HUES6 (cell line): ENCODE results near the gene SLC16A4.

Experiments used
- H3K27ac ChIP-seq: 2 replicates; pipeline ENCODE4 v1.7.0; 2013; ENCODE audit warnings: low read depth, mild to moderate bottlenecking, low read length, inconsistent platforms
- H3K27me3 ChIP-seq: 2 replicates; pipeline ENCODE4 v1.6.1; 2013; ENCODE audit warnings: low read length; ENCODE audit not compliant: control insufficient read depth, insufficient read depth
- H3K36me3 ChIP-seq: 2 replicates; pipeline ENCODE4 v1.6.1; 2013; ENCODE audit warnings: low read length; ENCODE audit not compliant: control insufficient read depth, insufficient read depth
- H3K4me1 ChIP-seq: 2 replicates; pipeline ENCODE4 v1.6.1; 2013; ENCODE audit warnings: low read length; ENCODE audit not compliant: control insufficient read depth, insufficient read depth
- H3K4me3 ChIP-seq: 2 replicates; pipeline ENCODE4 v1.5.1; 2013; ENCODE audit warnings: low read depth, low read length
- H3K9ac ChIP-seq: one replicate; pipeline ENCODE4 v1.6.1; 2013; ENCODE audit warnings: mild to moderate bottlenecking, low read length
- H3K9me3 ChIP-seq: 2 replicates; pipeline ENCODE4 v1.6.1; 2013; ENCODE audit warnings: low read depth, low read length; ENCODE audit not compliant: control insufficient read depth, insufficient read depth

Gene SLC16A4

GRCh38 chr1:110341146-110341871, 49.5 kb downstream of the SLC16A4 start:
- H3K27ac ChIP-seq = no peak overlapping the region
- H3K27me3 ChIP-seq = no peaks in the 10 kb centered on the region
- H3K36me3 ChIP-seq = peaks cover 48% of the 10 kb centered on the region
- H3K4me1 ChIP-seq = peaks cover 37% of the 10 kb centered on the region
- no peaks in the 10 kb centered on the region for H3K9me3 ChIP-seq
- peak overlapping the region; percentile 23 for H3K9ac ChIP-seq
- H3K4me3 ChIP-seq = peak overlapping the region; percentile 95

- H3K36me3 ChIP-seq = peaks cover 43% of the 10 kb centered on the region
- H3K9me3 ChIP-seq = 0 out of 2 replicates have a peak, but pooled peaks cover 5% of the 10 kb centered on the region
- peak overlapping the region; percentile 95 for H3K4me3 ChIP-seq
- H3K9ac ChIP-seq = peak overlapping the region; percentile 99
- H3K27me3 ChIP-seq = no peaks in the 10 kb centered on the region
- H3K4me1 ChIP-seq = peaks cover 27% of the 10 kb centered on the region
- peak overlapping the region; percentile 94; the same call in 1 of the 2 replicates for H3K27ac ChIP-seq
These were observed 50.7 kb downstream of the SLC16A4 start for GRCh38 chr1:110340207-110340468.

GRCh38 chr1:110339407-110340206, 51.2 kb downstream of the SLC16A4 start:
- Histone ChIP-seq H3K4me3 (peak overlapping the region; percentile 95), H3K36me3 (peaks cover 38% of the 10 kb centered on the region), H3K27ac (peak overlapping the region; percentile 94), H3K9me3 (0 out of 2 replicates have a peak, but pooled peaks cover 5% of the 10 kb centered on the region), H3K4me1 (peaks cover 27% of the 10 kb centered on the region), H3K9ac (peak overlapping the region; percentile 99), H3K27me3 (no peaks in the 10 kb centered on the region)

GRCh38 chr1:110338886-110339406, 51.9 kb downstream of the SLC16A4 start, which contains the start of gene RBM15:
Gene RBM15 (plus strand): TSS chr1:110339377. CDS start chr1:110339406, 29 bp downstream.
- H3K9me3 ChIP-seq = 0 out of 2 replicates have a peak, but pooled peaks cover 5% of the 10 kb centered on the region
- no peaks in the 10 kb centered on the region for H3K27me3 ChIP-seq
- peaks cover 27% of the 10 kb centered on the region for H3K4me1 ChIP-seq
- H3K4me3 ChIP-seq = peak within 1 kb of the TSS; percentile 95
- peaks cover 33% of the 10 kb centered on the region for H3K36me3 ChIP-seq
- peak within 1 kb of the TSS; percentile 94 for H3K27ac ChIP-seq
- H3K9ac ChIP-seq = peak within 1 kb of the TSS; percentile 99

GRCh38 chr1:110338309-110338885, 52.4 kb downstream of the SLC16A4 start:
- H3K4me1 ChIP-seq = peaks cover 25% of the 10 kb centered on the region
- peak overlapping the region; percentile 95 for H3K4me3 ChIP-seq
- H3K27ac ChIP-seq = peak overlapping the region; percentile 80
- H3K27me3 ChIP-seq = no peaks in the 10 kb centered on the region
- peaks cover 28% of the 10 kb centered on the region for H3K36me3 ChIP-seq
- H3K9ac ChIP-seq = peak overlapping the region; percentile 99
- 0 out of 2 replicates have a peak, but pooled peaks cover 5% of the 10 kb centered on the region for H3K9me3 ChIP-seq

GRCh38 chr1:110337704-110338308, 53.0 kb downstream of the SLC16A4 start:
- Histone ChIP-seq H3K27me3 (no peaks in the 10 kb centered on the region), H3K36me3 (peaks cover 22% of the 10 kb centered on the region), H3K9me3 (0 out of 2 replicates have a peak, but pooled peaks cover 5% of the 10 kb centered on the region), H3K4me1 (peaks cover 23% of the 10 kb centered on the region), H3K9ac (peak overlapping the region; percentile 99), H3K27ac (peak overlapping the region; percentile 80), H3K4me3 (peak overlapping the region; percentile 95)

- no peak overlapping the region for H3K27ac ChIP-seq
- H3K27me3 ChIP-seq = no peaks in the 10 kb centered on the region
- H3K9ac ChIP-seq = no peak overlapping the region
- peaks cover 9% of the 10 kb centered on the region for H3K36me3 ChIP-seq
- peak overlapping the region; percentile 95; the same call in 1 of the 2 replicates for H3K4me3 ChIP-seq
- H3K9me3 ChIP-seq = 0 out of 2 replicates have a peak, but pooled peaks cover 5% of the 10 kb centered on the region
- peaks cover 13% of the 10 kb centered on the region for H3K4me1 ChIP-seq
These were observed 54.4 kb downstream of the SLC16A4 start for GRCh38 chr1:110336300-110337039.

GRCh38 chr1:110335265-110335664, 55.6 kb downstream of the SLC16A4 start:
- Histone ChIP-seq H3K4me1 (peaks cover under 1% of the 10 kb centered on the region; the same call in 1 of the 2 replicates), H3K9ac (no peak overlapping the region), H3K27ac (no peak overlapping the region), H3K27me3 (no peaks in the 10 kb centered on the region), H3K36me3 (no peaks in the 10 kb centered on the region; the same call in none of the 2 replicates), H3K9me3 (0 out of 2 replicates have a peak, but pooled peaks cover 5% of the 10 kb centered on the region), H3K4me3 (no peak overlapping the region)

- no peaks in the 10 kb centered on the region for H3K36me3 ChIP-seq
- no peak overlapping the region for H3K9ac ChIP-seq
- no peaks in the 10 kb centered on the region for H3K9me3 ChIP-seq
- H3K4me3 ChIP-seq = no peak overlapping the region
- H3K27ac ChIP-seq = no peak overlapping the region
- H3K27me3 ChIP-seq = no peaks in the 10 kb centered on the region
- H3K4me1 ChIP-seq = no peaks in the 10 kb centered on the region
These were observed 62.1 kb downstream of the SLC16A4 start for GRCh38 chr1:110328700-110329099.

- no peak overlapping the region for H3K4me3 ChIP-seq
- H3K36me3 ChIP-seq = no peaks in the 10 kb centered on the region
- H3K4me1 ChIP-seq = no peaks in the 10 kb centered on the region
- no peak overlapping the region for H3K27ac ChIP-seq
- no peaks in the 10 kb centered on the region for H3K9me3 ChIP-seq
- H3K9ac ChIP-seq = no peak overlapping the region
- no peaks in the 10 kb centered on the region for H3K27me3 ChIP-seq
These were observed 62.6 kb downstream of the SLC16A4 start for GRCh38 chr1:110328274-110328673.
